Lower leg skin (tissue), 3 donors: ENCODE data around the gene SLFNL1.

Experiments used
- CTCF ChIP-seq, 3 donors: fragments of 450-650 bp; IDR thresholded peaks; one replicate each; pipeline ENCODE4 v1.5.1; 2016; ENCODE audit warnings: antibody characterized with exemption in 3 of 3, mild to moderate bottlenecking in 3 of 3, moderate library complexity in 2 of 3
- POLR2A ChIP-seq, 2 donors: fragments of 450-650 bp; IDR thresholded peaks; one replicate each; pipeline ENCODE4 v1.6.1; 2016 to 2017; ENCODE audit warnings: antibody characterized with exemption in 2 of 2, mild to moderate bottlenecking in 1 of 2, moderate library complexity in 1 of 2

DNA sequence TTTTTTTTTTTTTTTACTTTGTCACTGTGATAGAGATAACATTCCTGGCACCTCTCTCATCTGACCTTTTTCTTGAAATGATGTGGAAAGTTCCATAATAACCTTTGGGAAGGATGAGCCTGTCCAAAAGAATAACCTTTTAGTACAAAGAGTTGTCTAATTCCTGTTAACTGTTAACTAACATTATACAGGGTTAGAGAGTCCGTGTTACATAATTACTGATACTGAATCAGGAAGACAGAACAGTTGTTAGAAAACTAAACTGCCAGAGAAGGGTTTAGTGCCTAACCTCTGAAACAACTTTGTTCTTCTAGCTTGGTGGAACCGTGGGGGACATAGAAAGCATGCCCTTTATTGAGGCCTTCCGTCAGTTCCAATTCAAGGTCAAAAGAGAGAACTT is 33.2 kb downstream of the SLFNL1 start:
- no peak for TF ChIP-seq CTCF (IDR thresholded peaks at IDR 0.05)
- TF ChIP-seq POLR2A (IDR thresholded peaks at IDR 0.05) = no peak
